Occipital lobe (tissue), 2 donors: Measurements from ENCODE around the gene EXOC2. TPM values are rescaled to one million over a fixed set of nuclear protein-coding genes. Genes with fewer than 3 reads are reported as not detected.

Experiments
- DNase-seq: peaks from one replicate; lab custom pipeline; 2025; lab: John Stamatoyannopoulos, UW
- total RNA-seq: library from RNA; depleted of rRNA; stranded (reverse); fragments of >200 nt; gene quantifications from one replicate; pipeline ENCODE4 v1.2.3, GENCODE V29; 2014

Gene EXOC2
- total RNA-seq, 1 donor from 2014 or later: 63.8 TPM

DNA sequence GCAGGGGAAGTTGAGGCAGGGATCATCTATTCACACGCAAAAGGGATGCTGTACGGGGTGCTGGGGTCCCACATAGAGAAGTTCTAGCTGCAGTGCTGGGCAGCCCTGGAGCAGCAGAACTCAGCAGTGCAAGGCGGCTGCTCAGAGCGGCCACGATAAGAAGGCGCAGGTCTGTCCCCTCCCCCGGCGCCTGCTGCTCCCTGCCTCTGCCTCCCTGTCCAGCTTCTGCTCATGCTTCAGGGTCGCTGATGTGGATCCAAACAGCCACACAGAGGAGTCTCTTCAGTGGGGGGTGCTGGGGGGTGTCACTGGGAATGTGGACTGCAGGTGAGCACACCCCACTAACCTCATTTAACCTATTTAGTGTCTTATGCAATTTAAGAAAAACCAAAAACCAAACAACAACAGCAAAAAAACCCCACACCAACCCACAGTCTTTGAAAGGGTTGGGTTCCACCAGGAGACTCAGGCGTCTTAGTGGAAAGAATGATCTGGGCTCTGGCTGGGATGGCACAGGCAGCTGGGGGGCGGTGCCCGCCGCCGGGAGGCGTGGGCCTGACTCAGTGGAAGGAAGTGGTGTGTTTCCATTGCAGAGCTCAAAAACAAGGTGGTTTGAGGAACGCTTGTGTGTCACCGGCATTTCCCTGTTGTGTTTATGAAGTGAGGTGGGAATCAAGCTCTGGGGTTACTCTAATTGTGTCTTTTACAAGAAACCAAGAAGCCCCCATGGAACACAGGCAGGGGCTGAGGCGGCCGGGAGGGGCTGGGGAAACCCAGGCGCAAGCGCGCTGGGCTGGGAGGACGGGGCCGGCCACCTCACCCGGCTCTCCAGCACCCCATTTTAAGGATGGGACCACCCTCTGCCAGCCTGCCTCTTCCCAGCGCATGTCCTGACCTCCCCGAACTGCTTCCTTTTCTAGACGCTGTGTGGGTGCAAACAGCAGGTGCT lies 246.2 kb downstream of the EXOC2 start:
- no peak for DNase-seq

DNA sequence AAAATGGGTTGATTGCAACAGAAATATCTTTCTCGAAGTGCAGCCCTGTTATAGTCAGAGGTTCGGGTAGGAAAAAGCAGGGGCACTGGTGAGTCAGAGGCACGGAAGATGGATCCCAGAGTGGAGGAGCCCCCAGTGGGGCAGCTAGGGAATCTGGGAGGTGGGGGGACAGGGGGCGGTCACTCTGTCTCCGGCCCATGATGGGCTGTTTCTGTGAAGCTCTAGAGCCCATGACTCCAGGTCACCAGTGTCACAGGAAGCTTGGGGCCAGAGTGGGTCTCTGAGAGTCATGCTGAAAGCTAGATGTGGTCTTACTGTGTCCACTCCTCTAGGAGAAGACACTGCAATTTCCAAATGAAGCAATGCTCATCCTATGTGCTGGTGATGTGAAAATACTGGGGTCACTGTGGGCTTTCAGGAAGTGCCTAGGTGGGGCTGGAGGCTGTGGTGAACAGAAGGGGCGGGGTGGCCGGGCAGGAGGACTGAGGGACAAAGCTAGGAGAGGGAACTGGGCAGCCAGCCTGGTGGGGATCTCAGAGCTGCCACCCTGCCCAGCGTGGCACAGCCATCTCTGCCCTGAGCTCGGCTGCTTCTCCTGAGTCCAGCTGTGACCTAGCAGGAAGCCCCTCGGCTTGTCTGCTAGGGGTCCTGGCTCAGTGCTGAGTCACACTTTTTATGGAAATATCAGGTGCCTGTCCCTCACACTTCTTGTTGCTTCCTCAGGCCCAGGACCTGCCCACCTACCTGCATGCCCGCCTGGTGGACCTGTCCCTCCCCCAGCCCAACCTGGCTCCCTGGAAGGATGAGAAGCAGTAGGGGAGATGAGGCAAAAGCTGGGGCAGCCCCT lies 247.1 kb downstream of the EXOC2 start:
- DNase-seq: no peak

DNA sequence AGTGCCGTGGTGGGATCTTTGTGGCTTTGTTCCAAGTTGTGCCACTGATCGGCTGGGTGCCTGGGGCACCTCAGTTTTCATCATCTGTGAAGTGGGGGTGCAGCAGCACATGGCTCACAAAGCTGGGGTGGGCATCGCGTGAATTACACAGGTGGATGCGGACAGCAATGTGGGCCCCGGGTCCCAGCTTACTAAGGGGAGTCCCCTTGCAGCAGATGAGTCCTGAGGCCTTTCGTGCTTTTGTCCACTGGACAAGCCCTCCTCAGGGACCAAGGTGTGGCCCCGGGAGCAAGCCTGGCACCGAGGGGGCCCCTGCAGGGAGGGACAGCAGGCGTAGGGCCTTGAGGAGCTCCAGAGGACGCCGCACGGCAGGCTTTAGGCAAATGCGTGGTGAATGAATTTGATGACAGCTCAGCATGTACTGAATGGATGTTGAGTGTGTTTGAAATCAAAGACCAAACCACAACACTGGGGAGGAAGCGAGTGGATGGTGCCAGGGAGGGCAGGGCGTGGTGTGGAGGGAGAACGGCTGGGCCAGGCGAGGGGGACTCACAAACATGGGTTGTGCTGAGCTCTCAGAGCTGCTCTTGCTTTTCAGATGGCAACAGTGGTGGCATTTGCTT lies 248.2 kb downstream of the EXOC2 start:
- no peak for DNase-seq

DNA sequence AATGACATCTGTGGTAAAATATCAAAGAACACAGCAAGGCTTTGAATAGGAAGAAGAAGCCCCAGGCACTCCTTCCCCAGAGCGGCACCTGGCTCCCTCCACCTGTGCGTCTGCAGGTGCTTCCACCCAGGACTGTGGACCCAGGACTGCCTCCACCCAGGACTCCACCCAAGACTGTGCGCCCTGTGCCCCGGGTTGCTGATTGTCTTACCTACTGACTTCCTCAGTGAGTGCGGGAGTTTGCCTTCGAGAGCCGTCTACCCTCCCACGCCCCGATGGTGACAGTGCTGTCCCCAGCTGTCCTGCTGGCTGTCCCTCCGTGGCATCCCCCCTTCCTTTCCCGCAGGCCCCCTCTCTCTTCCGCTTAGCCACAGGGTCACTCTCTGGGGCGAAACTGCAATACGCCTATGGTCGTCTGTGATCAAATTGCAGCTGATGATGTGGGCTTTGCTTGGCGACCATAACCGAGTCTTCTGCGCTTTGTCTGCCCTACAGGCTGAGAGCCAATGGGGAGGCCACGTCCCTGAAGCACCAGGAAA lies 249.2 kb downstream of the EXOC2 start:
- no peak for DNase-seq

DNA sequence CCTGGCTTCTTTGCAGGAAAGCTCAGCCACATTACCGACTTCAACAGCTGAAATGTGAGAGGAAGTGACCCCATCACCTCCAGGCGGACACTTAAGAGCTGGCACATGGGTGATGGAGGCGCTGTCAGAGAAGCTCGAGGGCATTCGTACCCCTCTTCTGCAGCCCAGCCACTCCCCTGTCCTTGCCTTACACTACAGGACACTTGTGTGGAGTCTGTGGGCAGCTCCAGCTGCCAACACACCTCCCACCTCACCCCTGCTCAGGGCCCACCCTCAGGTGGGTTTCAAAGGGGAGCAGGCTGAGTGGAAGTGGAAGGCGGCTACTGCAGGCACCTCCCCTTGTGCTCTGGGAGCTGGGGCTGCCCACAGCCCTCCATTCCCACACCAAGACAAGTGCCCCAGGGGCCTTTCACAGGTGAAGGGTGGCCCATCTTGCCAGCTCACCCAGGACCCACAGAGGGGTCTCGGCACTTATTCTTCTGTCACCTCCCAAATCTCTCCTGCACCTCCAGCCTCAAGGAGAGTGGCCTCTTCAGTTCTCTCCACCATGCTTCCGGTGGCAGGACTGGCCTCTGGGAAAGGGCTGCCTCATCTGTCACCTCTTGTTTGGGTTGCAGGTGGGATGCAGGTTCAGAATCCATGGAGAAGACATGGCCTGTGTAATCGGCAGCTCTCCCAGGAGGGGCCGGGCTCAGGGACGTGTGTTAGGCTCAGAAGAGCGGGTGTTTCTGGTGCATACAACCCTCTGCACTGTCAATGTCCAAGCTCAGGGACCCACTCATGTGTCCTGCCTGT lies 251.6 kb downstream of the EXOC2 start:
- no peak for DNase-seq

DNA sequence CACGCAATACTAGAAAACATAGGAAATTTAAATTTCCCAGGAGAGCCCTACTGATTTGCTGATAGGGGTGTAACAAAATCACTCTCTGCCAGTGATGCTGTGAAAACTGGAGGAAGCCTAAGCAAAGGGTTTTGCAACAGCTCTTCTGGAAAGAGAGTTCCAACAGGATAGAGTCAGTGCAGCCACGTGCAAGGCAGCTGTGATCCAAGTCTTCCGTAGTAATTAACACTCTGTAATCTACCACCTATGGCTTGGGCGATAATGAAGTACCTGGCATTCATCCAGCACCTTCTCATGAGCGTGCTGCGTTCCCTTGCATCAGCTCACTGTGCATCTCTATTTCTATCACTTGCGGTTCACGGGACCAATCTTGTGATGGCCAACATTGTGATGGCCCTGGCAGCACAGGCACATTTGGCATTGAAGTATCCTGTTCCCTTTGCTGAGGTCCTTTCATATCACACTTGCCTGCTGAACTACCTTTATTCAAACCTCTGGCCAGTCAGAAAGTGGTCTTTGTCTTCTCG lies 253.2 kb downstream of the EXOC2 start:
- no peak for DNase-seq

DNA sequence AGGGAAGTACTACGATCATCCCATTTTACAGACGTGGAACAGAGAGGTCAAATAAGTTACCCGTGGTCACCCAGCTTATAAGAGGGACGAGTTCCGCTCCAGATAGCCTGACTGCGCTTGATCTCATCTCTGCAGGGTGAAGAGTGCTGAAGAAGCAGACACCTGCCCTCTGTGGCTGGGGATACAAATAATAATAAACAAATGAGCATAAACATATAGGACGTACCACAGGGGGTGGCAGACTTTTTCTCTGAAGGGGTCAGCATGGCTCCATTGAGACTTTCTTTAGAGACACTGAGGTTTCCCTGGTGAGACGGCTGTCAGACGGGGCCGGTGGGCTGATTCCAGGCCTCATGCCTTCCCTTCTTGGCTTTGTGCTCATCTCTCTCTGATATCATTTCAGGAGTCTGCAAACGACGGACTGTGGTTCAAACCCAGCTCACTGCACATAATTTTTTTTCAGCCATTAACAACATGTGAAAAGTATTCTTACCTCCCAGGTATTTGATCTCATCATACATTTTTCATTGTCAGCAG lies 254.2 kb downstream of the EXOC2 start:
- DNase-seq: no peak

DNA sequence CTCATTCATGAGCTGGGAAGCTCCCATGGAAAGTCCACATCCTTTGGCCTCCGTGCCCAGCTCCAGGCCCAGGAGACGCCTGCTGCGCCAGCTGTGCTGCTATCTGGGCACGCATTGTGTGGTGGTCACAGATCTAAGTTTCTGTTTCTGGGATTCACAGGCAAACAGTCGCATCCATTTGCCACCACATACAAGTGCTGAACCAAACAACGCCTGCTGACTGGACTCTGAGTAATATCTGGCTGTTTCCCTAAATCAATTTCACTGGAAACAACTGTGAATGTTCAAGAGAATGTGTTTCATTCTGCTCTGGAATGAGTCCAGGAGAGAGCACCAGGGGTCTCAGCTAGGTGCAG lies 255.9 kb downstream of the EXOC2 start:
- DNase-seq: no peak

DNA sequence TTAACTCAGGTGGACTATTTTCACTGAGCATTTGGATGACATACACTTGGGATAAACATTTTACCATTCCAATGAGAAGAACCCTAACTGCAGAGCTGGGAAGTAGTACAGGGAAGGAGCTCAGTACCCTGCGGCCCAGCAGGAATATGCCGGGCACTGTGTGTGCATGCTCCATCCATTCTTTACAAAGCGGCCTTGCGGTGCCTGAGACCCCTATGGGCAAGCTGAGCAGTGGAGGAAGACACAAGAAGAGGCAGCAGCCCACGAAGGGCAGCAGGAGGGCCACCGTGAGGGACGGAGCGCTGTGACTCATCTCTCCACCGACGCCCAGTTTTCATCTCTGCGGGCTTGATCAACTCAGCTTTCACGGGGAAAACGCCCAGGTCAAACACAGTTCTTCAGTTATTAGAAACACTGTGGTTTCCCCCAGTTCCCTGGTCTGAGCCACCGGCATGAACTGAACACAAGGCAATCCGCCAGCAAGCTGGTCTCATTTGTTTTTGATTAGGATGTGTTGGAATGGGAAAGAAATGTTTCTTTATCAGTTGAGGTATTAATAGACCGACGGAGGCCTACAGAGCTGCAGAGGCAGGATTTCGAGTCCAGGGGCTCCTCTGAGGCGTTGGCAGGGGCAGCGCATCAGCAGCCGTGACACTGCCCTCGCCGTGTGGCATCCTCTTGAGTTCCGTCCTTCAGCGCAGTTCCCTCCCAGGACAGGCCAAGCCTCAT lies 256.5 kb downstream of the EXOC2 start:
- no peak for DNase-seq

DNA sequence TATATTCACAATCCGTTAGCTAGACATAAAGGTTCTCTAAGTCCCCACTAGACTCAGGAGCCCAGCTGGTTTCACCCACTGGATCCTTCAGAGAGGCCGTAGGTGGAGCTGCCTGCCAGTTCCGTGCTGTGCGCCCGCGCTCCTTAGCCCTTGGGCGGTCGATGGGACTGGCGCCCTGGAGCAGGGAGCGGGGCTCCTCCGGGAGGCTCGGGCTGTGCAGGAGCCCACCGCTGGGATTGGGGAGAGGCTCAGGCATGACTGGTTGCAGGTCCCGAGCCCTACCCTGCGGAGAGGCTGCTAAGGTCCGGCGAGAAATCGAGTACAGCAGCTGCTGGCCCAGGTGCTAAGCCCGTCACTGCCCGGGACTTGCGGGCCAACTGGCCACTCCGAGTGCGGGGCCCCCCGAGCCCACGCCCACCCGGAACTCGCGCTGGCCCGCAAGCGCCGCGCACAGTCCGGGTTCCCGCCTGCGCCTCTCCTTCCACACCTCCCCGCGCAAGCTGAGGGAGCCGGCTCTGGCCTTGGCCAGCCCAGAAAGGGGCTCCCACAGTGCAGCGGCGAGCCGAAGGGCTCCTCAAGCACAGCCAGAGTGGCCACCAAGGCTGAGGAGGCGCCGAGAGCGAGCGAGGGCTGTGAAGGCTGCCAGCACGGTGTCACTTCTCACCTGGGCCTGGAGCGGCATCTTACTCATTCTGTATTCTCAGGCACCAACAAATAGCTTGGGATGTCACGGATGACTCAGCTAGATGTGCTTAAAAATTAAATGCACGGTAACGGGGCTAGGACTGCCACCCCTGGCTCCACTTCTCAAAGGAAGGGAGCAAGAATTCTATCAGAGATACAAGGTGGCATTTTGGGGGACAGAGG lies 257.3 kb downstream of the EXOC2 start:
- no peak for DNase-seq

Other genes with a start within 250 kb of the EXOC2 start
- gene HUS1B, start 36.0 kb downstream of the EXOC2 start, total RNA-seq: 1.9 TPM